GM19452 (cell line): Measurements from ENCODE around the gene LMBRD1.
A peak's percentile ranks its signal among the peaks of the same experiment; 100 is the strongest.
"Not testable (repeated sequence)": the region's sequence is repeated elsewhere in the genome, so short reads cannot be mapped to it uniquely, and the experiment has no call there.

Source experiments
- ATAC-seq: cut with Tn5 transposase; IDR thresholded peaks from one replicate; pipeline ENCODE4 v1.9.1; 2021; ENCODE audit not compliant: unreplicated experiment

Gene LMBRD1

GRCh38 chr6:69796642-69797390 is at the start of gene LMBRD1:
LMBRD1 (minus strand) TSS chr6:69797010; CDS start chr6:69796881, 129 bp downstream.
- peak; percentile 92 for ATAC-seq

- no peak for ATAC-seq
Measured at GRCh38 chr6:69846312-69846711, 49.5 kb upstream of the LMBRD1 start.

- ATAC-seq = no peak
Measured at GRCh38 chr6:69843189-69843588, 46.4 kb upstream of the LMBRD1 start.

- no peak for ATAC-seq
Measured at GRCh38 chr6:69841862-69842261, 45.1 kb upstream of the LMBRD1 start.

- peak; percentile 86 for ATAC-seq
Measured at GRCh38 chr6:69835414-69836179, 38.8 kb upstream of the LMBRD1 start.

- no peak for ATAC-seq
Measured at GRCh38 chr6:69832558-69832957, 35.7 kb upstream of the LMBRD1 start.

GRCh38 chr6:69827276-69827893 is 30.6 kb upstream of the LMBRD1 start:
- no peak for ATAC-seq

- no peak for ATAC-seq
Measured at GRCh38 chr6:69825904-69826303, 29.1 kb upstream of the LMBRD1 start.

- ATAC-seq = not testable (repeated sequence)
Measured at GRCh38 chr6:69824355-69824754, 27.5 kb upstream of the LMBRD1 start.

GRCh38 chr6:69820438-69820837 is 23.6 kb upstream of the LMBRD1 start:
- no peak for ATAC-seq

- ATAC-seq = no peak
Measured at GRCh38 chr6:69820018-69820417, 23.2 kb upstream of the LMBRD1 start.

- ATAC-seq = no peak
Measured at GRCh38 chr6:69819138-69819537, 22.3 kb upstream of the LMBRD1 start.

GRCh38 chr6:69818223-69818930 is 21.6 kb upstream of the LMBRD1 start:
- ATAC-seq = no peak

GRCh38 chr6:69817358-69817757 is 20.5 kb upstream of the LMBRD1 start:
- ATAC-seq = no peak

GRCh38 chr6:69816569-69816968 is 19.8 kb upstream of the LMBRD1 start:
- no peak for ATAC-seq

GRCh38 chr6:69816026-69816425 is 19.2 kb upstream of the LMBRD1 start:
- peak; percentile 68 for ATAC-seq

- ATAC-seq = peak; percentile 41
Measured at GRCh38 chr6:69813508-69813907, 16.7 kb upstream of the LMBRD1 start.

GRCh38 chr6:69812746-69813427 is 16.1 kb upstream of the LMBRD1 start:
- ATAC-seq = peak; percentile 1

- no peak for ATAC-seq
Measured at GRCh38 chr6:69802995-69803394, 6.2 kb upstream of the LMBRD1 start.

GRCh38 chr6:69801711-69802110 is 4.9 kb upstream of the LMBRD1 start:
- no peak for ATAC-seq

- ATAC-seq = no peak
Measured at GRCh38 chr6:69801225-69801624, 4.4 kb upstream of the LMBRD1 start.
